Subcutaneous abdominal adipose tissue (tissue), 5 donors: ENCODE measurements around the gene LIFR.

Source experiments
- H3K27ac ChIP-seq: one replicate; pipeline ENCODE4 v1.7.0; 2013; ENCODE audit warnings: low read depth, mild to moderate bottlenecking, inconsistent platforms, low read length, moderate library complexity
- H3K27me3 ChIP-seq, 5 donors: one replicate each; pipeline ENCODE4 v1.7.0; 2013; ENCODE audit warnings: low read length in 5 of 5, inconsistent platforms in 1 of 5; ENCODE audit not compliant: control insufficient read depth in 5 of 5, insufficient read depth in 4 of 5
- H3K36me3 ChIP-seq, 5 donors: one replicate each; pipeline ENCODE4 v1.7.0; 2013; ENCODE audit warnings: low read length in 5 of 5; ENCODE audit not compliant: control insufficient read depth in 5 of 5, insufficient read depth in 5 of 5
- H3K4me1 ChIP-seq, 5 donors: one replicate each; pipeline ENCODE4 v1.7.0; 2013; ENCODE audit warnings: low read length in 5 of 5, mild to moderate bottlenecking in 3 of 5, moderate library complexity in 1 of 5; ENCODE audit not compliant: control insufficient read depth in 5 of 5, insufficient read depth in 5 of 5
- H3K4me3 ChIP-seq, 5 donors: one replicate each; pipeline ENCODE4 v1.7.0; 2013; ENCODE audit warnings: low read length in 5 of 5, low read depth in 1 of 5
- H3K9ac ChIP-seq, 5 donors: one replicate each; pipeline ENCODE4 v1.7.0; 2013; ENCODE audit warnings: low read length in 5 of 5, mild to moderate bottlenecking in 4 of 5, moderate library complexity in 3 of 5
- H3K9me3 ChIP-seq, 5 donors: one replicate each; pipeline ENCODE4 v1.7.0; 2013; ENCODE audit warnings: low read length in 5 of 5; ENCODE audit not compliant: control insufficient read depth in 5 of 5
- donor health status: healthy.
- donor health status: healthy.
- donor health status: healthy.
- donor health status: healthy.
- donor health status: healthy.

LIFR gene

DNA sequence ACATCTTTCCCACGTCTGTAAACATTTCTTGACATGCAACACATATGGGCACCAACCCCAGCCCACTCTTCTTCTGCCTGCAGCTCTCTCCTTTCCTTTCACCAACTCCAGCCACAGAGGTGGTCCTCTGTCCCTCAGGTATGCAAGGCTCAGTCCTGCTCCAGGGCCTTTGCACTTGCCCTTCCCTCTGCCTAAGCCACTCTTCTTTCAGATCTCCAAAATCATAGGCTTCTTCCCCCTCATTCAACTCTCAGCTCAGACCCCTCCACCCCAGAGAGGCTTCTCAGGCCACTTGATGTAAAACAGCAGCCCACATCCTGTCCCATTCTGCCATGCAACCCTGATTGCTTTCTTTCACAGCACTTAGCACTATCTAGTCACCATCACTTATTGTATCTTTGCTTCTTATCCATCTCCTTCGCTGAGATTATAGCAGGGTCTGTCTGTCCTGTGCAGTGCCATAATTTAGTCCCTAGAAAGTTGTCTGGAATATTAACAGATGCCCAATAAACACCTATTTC is 3.4 kb downstream of the LIFR start:
- Histone ChIP-seq H3K4me1 (peaks cover 0 to 48% (median 44%) of the 10 kb centered on the region in 5 donors), H3K36me3 (no peaks in the 10 kb centered on the region), H3K27ac (no peak overlapping the region), H3K9ac (no peak overlapping the region), H3K4me3 (no peak overlapping the region), H3K9me3 (no peaks in the 10 kb centered on the region), H3K27me3 (no peaks in the 10 kb centered on the region)

GRCh38 chr5:38551030-38552017 is 5.1 kb downstream of the LIFR start:
- Histone ChIP-seq H3K36me3 (no peaks in the 10 kb centered on the region), H3K9me3 (no peaks in the 10 kb centered on the region), H3K4me3 (no peak overlapping the region), H3K9ac (no peak overlapping the region), H3K27ac (no peak overlapping the region), H3K27me3 (no peaks in the 10 kb centered on the region), H3K4me1 (peaks cover 3 to 48% (median 41%) of the 10 kb centered on the region in 5 donors)

- H3K36me3 ChIP-seq, result no peaks in the 10 kb centered on the region
- no peaks in the 10 kb centered on the region for H3K9me3 ChIP-seq
- peak overlapping the region; percentile 66 for H3K27ac ChIP-seq
- no peak overlapping the region for H3K4me3 ChIP-seq
- peak overlapping the region in 1 of 5 donors; percentile 41 for H3K9ac ChIP-seq
- H3K4me1 ChIP-seq, result peaks cover 3 to 33% (median 27%) of the 10 kb centered on the region in 5 donors
- H3K27me3 ChIP-seq, result no peaks in the 10 kb centered on the region
Observed at GRCh38 chr5:38548064-38548759, 8.2 kb downstream of the LIFR start.

DNA sequence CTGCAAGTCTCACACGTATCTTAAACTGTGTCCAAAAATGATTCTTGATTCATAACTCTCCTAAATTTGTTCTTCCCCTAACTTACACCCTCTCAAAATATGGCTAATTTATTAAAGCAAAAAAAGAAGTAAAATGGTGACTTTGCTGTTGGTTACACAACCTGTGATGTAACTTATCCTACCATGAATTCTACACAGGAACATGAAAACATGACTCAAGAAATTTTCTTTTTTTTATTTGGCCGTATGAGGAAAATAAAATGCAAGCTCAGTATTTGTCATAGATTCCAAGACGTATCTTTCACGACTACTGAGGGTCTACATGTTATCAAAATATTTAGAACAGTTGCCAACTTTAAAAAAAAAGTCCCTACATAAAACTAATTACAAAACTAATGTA is 9.2 kb downstream of the LIFR start:
- Histone ChIP-seq H3K9ac (no peak overlapping the region), H3K27me3 (no peaks in the 10 kb centered on the region), H3K36me3 (no peaks in the 10 kb centered on the region), H3K4me1 (peaks cover 3 to 33% (median 27%) of the 10 kb centered on the region in 5 donors), H3K4me3 (no peak overlapping the region), H3K27ac (peak overlapping the region; percentile 66), H3K9me3 (no peaks in the 10 kb centered on the region)

DNA sequence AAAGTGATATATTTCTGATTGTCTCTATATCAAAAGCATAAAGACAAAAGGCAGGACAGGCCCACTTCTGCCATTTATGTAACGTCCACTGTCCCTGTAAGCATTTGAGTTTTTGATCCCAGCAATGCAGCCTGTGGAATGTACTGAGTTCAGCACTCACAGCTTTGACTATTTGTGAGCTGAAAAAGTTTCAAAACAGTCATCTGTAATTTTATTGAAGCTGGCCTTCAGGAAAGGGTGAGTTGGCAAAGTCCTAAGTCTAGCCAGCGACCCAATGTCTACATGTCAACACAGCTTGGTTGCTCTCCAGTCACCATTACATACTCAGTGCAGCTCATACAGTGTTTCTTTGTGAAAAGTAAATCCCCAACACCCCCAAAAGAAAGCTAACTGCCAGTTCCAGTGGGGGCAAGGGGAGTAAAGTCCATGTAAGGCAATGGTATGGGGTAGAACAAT is 9.7 kb downstream of the LIFR start:
- no peak overlapping the region for H3K4me3 ChIP-seq
- peak overlapping the region; percentile 48 for H3K27ac ChIP-seq
- H3K4me1 ChIP-seq, result peaks cover 3 to 32% (median 25%) of the 10 kb centered on the region in 5 donors
- H3K36me3 ChIP-seq, result no peaks in the 10 kb centered on the region
- no peak overlapping the region for H3K9ac ChIP-seq
- no peaks in the 10 kb centered on the region for H3K9me3 ChIP-seq
- no peaks in the 10 kb centered on the region for H3K27me3 ChIP-seq

DNA sequence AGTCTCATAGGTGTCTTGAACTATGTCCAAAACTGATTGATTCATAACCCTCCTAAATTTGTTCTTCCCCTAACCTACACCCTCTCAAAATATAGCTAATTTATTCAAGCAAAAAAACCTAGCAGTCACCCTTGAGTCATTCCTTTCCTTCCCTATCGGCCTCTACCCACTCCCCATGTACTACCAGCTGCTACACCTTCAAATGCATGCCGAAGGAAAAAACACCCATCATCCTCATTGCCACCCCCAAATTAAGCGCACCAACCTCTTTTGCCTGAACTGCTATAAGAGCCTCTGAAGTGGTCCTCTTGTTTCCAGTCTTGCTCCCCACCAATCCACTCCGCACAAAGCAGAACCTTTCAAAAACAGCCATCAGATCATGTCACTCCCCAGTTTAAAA is 12.6 kb downstream of the LIFR start:
- Histone ChIP-seq H3K27me3 (peaks cover 0 to 3% (median 0%) of the 10 kb centered on the region in 5 donors), H3K9me3 (no peaks in the 10 kb centered on the region), H3K27ac (no peak overlapping the region), H3K36me3 (no peaks in the 10 kb centered on the region), H3K9ac (no peak overlapping the region), H3K4me1 (peaks cover 3 to 29% (median 21%) of the 10 kb centered on the region in 5 donors), H3K4me3 (no peak overlapping the region)

- Histone ChIP-seq H3K36me3 (no peaks in the 10 kb centered on the region), H3K4me3 (no peak overlapping the region), H3K9me3 (no peaks in the 10 kb centered on the region), H3K9ac (no peak overlapping the region), H3K27me3 (peaks cover 0 to 3% (median 0%) of the 10 kb centered on the region in 5 donors), H3K4me1 (peaks cover 3 to 20% (median 15%) of the 10 kb centered on the region in 5 donors), H3K27ac (no peak overlapping the region)
Observed at GRCh38 chr5:38543074-38543473, 13.4 kb downstream of the LIFR start.

DNA sequence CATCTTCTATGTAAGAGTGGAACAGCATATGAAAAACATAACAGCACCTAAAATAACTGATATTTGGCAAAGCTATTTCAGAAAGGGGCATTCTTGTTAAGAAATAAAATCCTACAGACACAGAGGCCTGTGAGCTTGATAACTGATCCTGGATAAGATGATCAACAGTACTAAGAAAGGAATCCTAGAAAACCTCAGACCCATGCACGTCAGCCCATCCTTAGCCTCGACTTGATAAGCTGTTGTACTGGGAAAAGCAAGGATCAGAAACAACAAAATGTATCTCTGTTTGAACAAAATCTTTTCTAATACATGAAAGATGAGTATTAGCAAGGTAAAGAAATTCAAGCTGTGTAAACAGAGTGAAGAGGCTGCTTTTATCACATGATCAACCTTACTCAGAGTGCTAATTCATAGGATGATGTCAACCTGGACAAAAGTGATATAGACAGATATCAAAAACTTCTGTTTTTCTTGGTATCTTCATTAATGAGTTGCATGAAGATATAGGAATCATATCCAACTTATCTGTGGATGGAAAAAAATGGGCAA is 15.2 kb downstream of the LIFR start:
- no peaks in the 10 kb centered on the region for H3K9me3 ChIP-seq
- no peak overlapping the region for H3K4me3 ChIP-seq
- no peaks in the 10 kb centered on the region for H3K36me3 ChIP-seq
- no peak overlapping the region for H3K27ac ChIP-seq
- peaks cover 0 to 13% (median 7%) of the 10 kb centered on the region in 5 donors for H3K4me1 ChIP-seq
- H3K9ac ChIP-seq, result no peak overlapping the region
- H3K27me3 ChIP-seq, result peaks cover 0 to 3% (median 0%) of the 10 kb centered on the region in 5 donors

GRCh38 chr5:38540314-38540713 is 16.1 kb downstream of the LIFR start:
- Histone ChIP-seq H3K4me3 (no peak overlapping the region), H3K27ac (no peak overlapping the region), H3K9me3 (no peaks in the 10 kb centered on the region)

More at GRCh38 chr5:38540314-38540713, 16.1 kb downstream of the LIFR start:
- H3K27me3 ChIP-seq, result peaks cover 0 to 3% (median 0%) of the 10 kb centered on the region in 5 donors
- no peaks in the 10 kb centered on the region for H3K36me3 ChIP-seq
- peaks cover 0 to 16% (median 13%) of the 10 kb centered on the region in 5 donors for H3K4me1 ChIP-seq
- no peak overlapping the region for H3K9ac ChIP-seq
